LHCN-M2 (cell line): ENCODE data around the gene CHAF1A. TPM values are rescaled to one million over a fixed set of nuclear protein-coding genes. Genes with fewer than 3 reads are reported as not detected.

Experiments
- DNase-seq: peaks from one replicate; pipeline ENCODE4 v3.0.0-alpha.2; 2012; ENCODE audit warnings: low read depth
- total RNA-seq: library from RNA; depleted of rRNA; stranded (reverse); fragments of >200 nt; gene quantifications from 2 replicates; pipeline ENCODE4 v1.2.3, GENCODE V29; 2014

The CHAF1A gene
- total RNA-seq, 1 experiment from 2014 or later = 36.5 TPM

GRCh38 chr19:4403005-4403761, 743 bp downstream of the CHAF1A start:
- no peak for DNase-seq

- DNase-seq = no peak
Measured at GRCh38 chr19:4405977-4406376, 3.5 kb downstream of the CHAF1A start.

GRCh38 chr19:4406626-4407025, 4.2 kb downstream of the CHAF1A start:
- DNase-seq = no peak

- no peak for DNase-seq
Measured at GRCh38 chr19:4409123-4409933, 6.9 kb downstream of the CHAF1A start.

- no peak for DNase-seq
Measured at GRCh38 chr19:4413588-4413987, 11.1 kb downstream of the CHAF1A start.

- DNase-seq = no peak
Measured at GRCh38 chr19:4414144-4414799, 11.8 kb downstream of the CHAF1A start.

- DNase-seq = no peak
Measured at GRCh38 chr19:4414800-4415321, 12.4 kb downstream of the CHAF1A start.

- no peak for DNase-seq
Measured at GRCh38 chr19:4415352-4415751, 12.9 kb downstream of the CHAF1A start.

- DNase-seq = no peak
Measured at GRCh38 chr19:4416268-4416667, 13.8 kb downstream of the CHAF1A start.

GRCh38 chr19:4423416-4424126, 21.1 kb downstream of the CHAF1A start:
- DNase-seq = no peak

- DNase-seq = peak; percentile 77
Measured at GRCh38 chr19:4425537-4425936, 23.1 kb downstream of the CHAF1A start.

- DNase-seq = no peak
Measured at GRCh38 chr19:4428326-4428975, 26.0 kb downstream of the CHAF1A start.

- no peak for DNase-seq
Measured at GRCh38 chr19:4429256-4429655, 26.8 kb downstream of the CHAF1A start.

- DNase-seq = no peak
Measured at GRCh38 chr19:4429771-4430171, 27.3 kb downstream of the CHAF1A start.

- no peak for DNase-seq
Measured at GRCh38 chr19:4430760-4431159, 28.3 kb downstream of the CHAF1A start.

GRCh38 chr19:4431296-4431695, 28.9 kb downstream of the CHAF1A start:
- DNase-seq = no peak

GRCh38 chr19:4431808-4432674, 29.6 kb downstream of the CHAF1A start:
- no peak for DNase-seq

GRCh38 chr19:4432918-4433506, 30.6 kb downstream of the CHAF1A start:
- no peak for DNase-seq

- no peak for DNase-seq
Measured at GRCh38 chr19:4434391-4434790, 32.0 kb downstream of the CHAF1A start.

- DNase-seq = no peak
Measured at GRCh38 chr19:4436231-4436630, 33.8 kb downstream of the CHAF1A start.
